Endometrial microvascular endothelial cells (primary cell): ENCODE results near the gene APOBEC3F. TPM values are rescaled to one million over a fixed set of nuclear protein-coding genes. Genes with fewer than 3 reads are reported as not detected.

Source experiments
- total RNA-seq: library from RNA; depleted of rRNA; stranded (reverse); fragments of >200 nt; gene quantifications from one replicate; pipeline ENCODE4 v1.2.3, GENCODE V29; 2015; ENCODE audit errors: inconsistent ontology term

The APOBEC3F gene
- total RNA-seq, 1 donor from 2014 or later, result 9.4 TPM

Other genes with a start within 250 kb of the APOBEC3F start
- 29.2 TPM for gene DNAL4, start 246.7 kb upstream of the APOBEC3F start, total RNA-seq
- under 0.01 TPM for gene NPTXR, start 196.8 kb upstream of the APOBEC3F start, total RNA-seq
- gene CBX6, start 168.6 kb upstream of the APOBEC3F start, total RNA-seq, result 51.8 TPM
- not detected for gene APOBEC3A, start 83.3 kb upstream of the APOBEC3F start, total RNA-seq
- gene APOBEC3B, start 58.5 kb upstream of the APOBEC3F start, total RNA-seq, result 15.1 TPM
- gene APOBEC3C, start 26.6 kb upstream of the APOBEC3F start, total RNA-seq, result 20.4 TPM
- 4.9 TPM for gene APOBEC3D, start 19.7 kb upstream of the APOBEC3F start, total RNA-seq
- 8.1 TPM for gene APOBEC3G, start 36.4 kb downstream of the APOBEC3F start, total RNA-seq
- 1.0 TPM for gene APOBEC3H, start 56.4 kb downstream of the APOBEC3F start, total RNA-seq
- gene CBX7, start 111.8 kb downstream of the APOBEC3F start, total RNA-seq, result 2.2 TPM
- gene PDGFB, start 204.1 kb downstream of the APOBEC3F start, total RNA-seq, result 64.7 TPM